ENCODE data around the gene RGS3.

The RGS3 gene

GRCh38 chr9:113508111-113508749 is 44.7 kb downstream of the RGS3 start:
- no peak overlapping the region for H3K4me3 Mint-ChIP-seq
- ATAC-seq, result no peak
- H3K36me3 Mint-ChIP-seq, result peaks cover 20% of the 10 kb centered on the region
- no peaks in the 10 kb centered on the region for H3K9me3 Mint-ChIP-seq
- peaks cover 68% of the 10 kb centered on the region for H3K4me1 Mint-ChIP-seq
- no peak for DNase-seq (ENCODE audit: low spot score in 2 of 2)
- H3K27ac Mint-ChIP-seq, result no peak overlapping the region

- Mint-ChIP-seq H3K4me3 (no peak overlapping the region), H3K36me3 (peaks cover 20% of the 10 kb centered on the region), H3K9me3 (no peaks in the 10 kb centered on the region), H3K27ac (no peak overlapping the region), H3K4me1 (peaks cover 70% of the 10 kb centered on the region)
- DNase-seq (ENCODE audit: low spot score in 2 of 2), result no peak
- no peak for ATAC-seq
Measured at GRCh38 chr9:113509463-113509862, 45.9 kb downstream of the RGS3 start.

GRCh38 chr9:113511047-113511521 is 47.6 kb downstream of the RGS3 start:
- DNase-seq (ENCODE audit: low spot score in 2 of 2), result no peak

GRCh38 chr9:113511856-113512761 is 48.6 kb downstream of the RGS3 start:
- Mint-ChIP-seq H3K36me3 (peaks cover 20% of the 10 kb centered on the region), H3K27ac (peak overlapping the region; percentile 89), H3K4me1 (peaks cover 79% of the 10 kb centered on the region), H3K4me3 (peak overlapping the region; percentile 64), H3K9me3 (no peaks in the 10 kb centered on the region)
- peak; percentile 58 to 86 for DNase-seq (ENCODE audit: low spot score in 2 of 2)
- peak; percentile 85 for ATAC-seq

More at GRCh38 chr9:113511047-113511521, 47.6 kb downstream of the RGS3 start:
- Mint-ChIP-seq H3K4me3 (peak overlapping the region; percentile 64), H3K36me3 (peaks cover 16% of the 10 kb centered on the region), H3K27ac (peak overlapping the region; percentile 89), H3K4me1 (peaks cover 73% of the 10 kb centered on the region), H3K9me3 (no peaks in the 10 kb centered on the region)
- ATAC-seq, result no peak

- peak overlapping the region; percentile 75 for H3K27ac Mint-ChIP-seq
- peaks cover 24% of the 10 kb centered on the region for H3K36me3 Mint-ChIP-seq
- peaks cover 72% of the 10 kb centered on the region for H3K4me1 Mint-ChIP-seq
- DNase-seq (ENCODE audit: low spot score in 2 of 2) (no peak), ATAC-seq (no peak)
- peak overlapping the region; percentile 64 for H3K4me3 Mint-ChIP-seq
- no peaks in the 10 kb centered on the region for H3K9me3 Mint-ChIP-seq
Measured at GRCh38 chr9:113513111-113513510, 49.6 kb downstream of the RGS3 start.

GRCh38 chr9:113513536-113513935 is 50.0 kb downstream of the RGS3 start:
- H3K4me1 Mint-ChIP-seq, result peaks cover 71% of the 10 kb centered on the region
- H3K27ac Mint-ChIP-seq, result peak overlapping the region; percentile 75
- DNase-seq (ENCODE audit: low spot score in 2 of 2) (no peak), ATAC-seq (no peak)
- H3K9me3 Mint-ChIP-seq, result no peaks in the 10 kb centered on the region
- peak overlapping the region; percentile 64 for H3K4me3 Mint-ChIP-seq
- H3K36me3 Mint-ChIP-seq, result peaks cover 26% of the 10 kb centered on the region

GRCh38 chr9:113514061-113514460 is 50.5 kb downstream of the RGS3 start:
- peak overlapping the region; percentile 75 for H3K27ac Mint-ChIP-seq
- H3K36me3 Mint-ChIP-seq, result peaks cover 31% of the 10 kb centered on the region
- no peaks in the 10 kb centered on the region for H3K9me3 Mint-ChIP-seq
- H3K4me1 Mint-ChIP-seq, result peaks cover 74% of the 10 kb centered on the region
- DNase-seq (ENCODE audit: low spot score in 2 of 2), result no peak
- no peak for ATAC-seq
- H3K4me3 Mint-ChIP-seq, result no peak overlapping the region

- Mint-ChIP-seq H3K4me1 (peaks cover 80% of the 10 kb centered on the region), H3K27ac (peak overlapping the region; percentile 75), H3K4me3 (no peak overlapping the region), H3K9me3 (no peaks in the 10 kb centered on the region), H3K36me3 (peaks cover 38% of the 10 kb centered on the region)
- DNase-seq (ENCODE audit: low spot score in 2 of 2), result no peak
- ATAC-seq, result no peak
Measured at GRCh38 chr9:113514748-113515147, 51.2 kb downstream of the RGS3 start.

- H3K4me1 Mint-ChIP-seq, result peaks cover 82% of the 10 kb centered on the region
- H3K4me3 Mint-ChIP-seq, result no peak overlapping the region
- H3K27ac Mint-ChIP-seq, result peak overlapping the region; percentile 91
Measured at GRCh38 chr9:113515862-113516261, 52.3 kb downstream of the RGS3 start.

GRCh38 chr9:113516840-113517577 is 53.5 kb downstream of the RGS3 start:
- Mint-ChIP-seq H3K36me3 (peaks cover 53% of the 10 kb centered on the region), H3K4me1 (peaks cover 79% of the 10 kb centered on the region), H3K9me3 (no peaks in the 10 kb centered on the region), H3K4me3 (peak overlapping the region; percentile 90), H3K27ac (peak overlapping the region; percentile 91)
- ATAC-seq (peak; percentile 89), DNase-seq (ENCODE audit: low spot score in 2 of 2) (peak; percentile 54 to 90)

More at GRCh38 chr9:113515862-113516261, 52.3 kb downstream of the RGS3 start:
- Mint-ChIP-seq H3K9me3 (no peaks in the 10 kb centered on the region), H3K36me3 (peaks cover 48% of the 10 kb centered on the region)
- ATAC-seq (no peak), DNase-seq (ENCODE audit: low spot score in 2 of 2) (no peak)

- ATAC-seq (no peak), DNase-seq (ENCODE audit: low spot score in 2 of 2) (no peak)
- peaks cover 70% of the 10 kb centered on the region for H3K36me3 Mint-ChIP-seq
- peak overlapping the region; percentile 90 for H3K4me3 Mint-ChIP-seq
- peaks cover 79% of the 10 kb centered on the region for H3K4me1 Mint-ChIP-seq
- H3K9me3 Mint-ChIP-seq, result no peaks in the 10 kb centered on the region
- H3K27ac Mint-ChIP-seq, result peak overlapping the region; percentile 91
Measured at GRCh38 chr9:113519426-113520108, 56.0 kb downstream of the RGS3 start.

- ATAC-seq (peak; percentile 52), DNase-seq (ENCODE audit: low spot score in 2 of 2) (peak; percentile 21 to 81)
- Mint-ChIP-seq H3K9me3 (no peaks in the 10 kb centered on the region), H3K36me3 (peaks cover 76% of the 10 kb centered on the region), H3K27ac (peak overlapping the region; percentile 91), H3K4me3 (peak overlapping the region; percentile 90), H3K4me1 (peaks cover 82% of the 10 kb centered on the region)
Measured at GRCh38 chr9:113520109-113520642, 56.6 kb downstream of the RGS3 start.

GRCh38 chr9:113521693-113522255 is 58.2 kb downstream of the RGS3 start:
- H3K4me1 Mint-ChIP-seq, result peaks cover 86% of the 10 kb centered on the region
- H3K36me3 Mint-ChIP-seq, result peaks cover 92% of the 10 kb centered on the region
- H3K4me3 Mint-ChIP-seq, result peak overlapping the region; percentile 90
- H3K9me3 Mint-ChIP-seq, result no peaks in the 10 kb centered on the region
- DNase-seq (ENCODE audit: low spot score in 2 of 2) (no peak), ATAC-seq (no peak)
- H3K27ac Mint-ChIP-seq, result peak overlapping the region; percentile 74

GRCh38 chr9:113522419-113522818 is 58.9 kb downstream of the RGS3 start:
- peaks cover 89% of the 10 kb centered on the region for H3K36me3 Mint-ChIP-seq
- peak overlapping the region; percentile 90 for H3K4me3 Mint-ChIP-seq
- peaks cover 88% of the 10 kb centered on the region for H3K4me1 Mint-ChIP-seq
- H3K9me3 Mint-ChIP-seq, result no peaks in the 10 kb centered on the region
- DNase-seq (ENCODE audit: low spot score in 2 of 2), result no peak
- ATAC-seq, result no peak
- peak overlapping the region; percentile 74 for H3K27ac Mint-ChIP-seq
